ENCODE measurements around the gene CDK5RAP2.

GRCh38 chr9:120507936-120508510 lies 71.9 kb downstream of the CDK5RAP2 start:
- TF ChIP-seq EP300 (IDR thresholded peaks at IDR 0.05): no peak
- no peak for TF ChIP-seq CTCF (IDR thresholded peaks at IDR 0.05)
- no peak for TF ChIP-seq POLR2A (IDR thresholded peaks at IDR 0.05)
